Endothelial cell of umbilical vein (primary cell): Measurements from ENCODE around the gene KSR1.

Source experiments
- CTCF ChIP-seq, 2 donors: IDR thresholded peaks; 1 replicate in 1 of 2; 2 replicates in 1 of 2; pipeline ENCODE4 v1.5.1; 2011; ENCODE audit warnings: low read length in 2 of 2, mild to moderate bottlenecking in 2 of 2, moderate library complexity in 2 of 2, control low read depth in 1 of 2, inconsistent platforms in 1 of 2, low read depth in 1 of 2; ENCODE audit not compliant: insufficient read depth in 1 of 2; ENCODE audit errors: extremely low read depth in 1 of 2
- EZH2 ChIP-seq: IDR thresholded peaks from 2 replicates; pipeline ENCODE4 v1.6.1; 2012; ENCODE audit warnings: borderline replicate concordance, low read depth, mild to moderate bottlenecking, moderate library complexity, low read length, inconsistent platforms; ENCODE audit not compliant: severe bottlenecking
- FOS ChIP-seq: IDR thresholded peaks from 2 replicates; pipeline ENCODE4 v1.6.1; 2011; ENCODE audit warnings: mild to moderate bottlenecking, low read length, moderate library complexity, borderline replicate concordance; ENCODE audit not compliant: insufficient read depth
- GATA2 ChIP-seq: IDR thresholded peaks from 2 replicates; pipeline ENCODE4 v1.7.0; 2011; ENCODE audit warnings: low read depth, mild to moderate bottlenecking, moderate library complexity, mixed read lengths, low read length; ENCODE audit not compliant: insufficient read length, insufficient read depth
- JUN ChIP-seq: IDR thresholded peaks from 2 replicates; pipeline ENCODE4 v1.6.1; 2011; ENCODE audit warnings: borderline replicate concordance, low read depth; ENCODE audit not compliant: insufficient read length, insufficient read depth
- MAX ChIP-seq: IDR thresholded peaks from 2 replicates; pipeline ENCODE4 v1.6.1; 2011; ENCODE audit not compliant: insufficient read depth, insufficient read length
- MYC ChIP-seq: IDR thresholded peaks from one replicate; pipeline ENCODE4 v1.6.1; 2011; ENCODE audit warnings: mild to moderate bottlenecking, low read depth, low read length
- POLR2A ChIP-seq: IDR thresholded peaks from 2 replicates; pipeline ENCODE4 v1.6.1; 2012; ENCODE audit warnings: low read depth, mild to moderate bottlenecking, control low read depth, low read length
- POLR2AphosphoS5 ChIP-seq: IDR thresholded peaks from 2 replicates; pipeline ENCODE4 v1.6.1; 2012; ENCODE audit warnings: low read depth, mild to moderate bottlenecking, control low read depth, low read length, moderate library complexity; ENCODE audit not compliant: insufficient read depth

- TF ChIP-seq JUN (no peak), CTCF (IDR thresholded peaks at IDR 0.05; ENCODE audit: extremely low read depth in 1 of 2, insufficient read depth in 1 of 2, low read depth in 1 of 2, low read length in 2 of 2) (no peak), EZH2 (no peak), MAX (no peak), GATA2 (no peak), POLR2AphosphoS5 (no peak), POLR2A (no peak), MYC (no peak), FOS (no peak)
Measured at GRCh38 chr17:27625856-27626255, 169.6 kb downstream of the KSR1 start.
